KOPT-K1 (cell line): ENCODE data around the gene TEX22.

ENCODE experiments used
- H3K27ac ChIP-seq: fragments of 200-600 bp; sonication (generic); 2 replicates; pipeline ENCODE4 v1.5.1; 2016; ENCODE audit warnings: antibody characterized with exemption, mild to moderate bottlenecking, low read depth, low read length; ENCODE audit not compliant: poor library complexity, severe bottlenecking
- H3K36me3 ChIP-seq: fragments of 200-600 bp; sonication (generic); 2 replicates; pipeline ENCODE4 v1.5.1; 2017; ENCODE audit warnings: antibody characterized with exemption, mild to moderate bottlenecking, low read length, moderate library complexity; ENCODE audit not compliant: insufficient read depth
- H3K9me3 ChIP-seq: fragments of 200-600 bp; sonication (generic); 2 replicates; pipeline ENCODE4 v1.5.1; 2017; ENCODE audit warnings: antibody characterized with exemption, low read length, mild to moderate bottlenecking; ENCODE audit not compliant: insufficient read depth, poor library complexity, severe bottlenecking

Gene TEX22

DNA sequence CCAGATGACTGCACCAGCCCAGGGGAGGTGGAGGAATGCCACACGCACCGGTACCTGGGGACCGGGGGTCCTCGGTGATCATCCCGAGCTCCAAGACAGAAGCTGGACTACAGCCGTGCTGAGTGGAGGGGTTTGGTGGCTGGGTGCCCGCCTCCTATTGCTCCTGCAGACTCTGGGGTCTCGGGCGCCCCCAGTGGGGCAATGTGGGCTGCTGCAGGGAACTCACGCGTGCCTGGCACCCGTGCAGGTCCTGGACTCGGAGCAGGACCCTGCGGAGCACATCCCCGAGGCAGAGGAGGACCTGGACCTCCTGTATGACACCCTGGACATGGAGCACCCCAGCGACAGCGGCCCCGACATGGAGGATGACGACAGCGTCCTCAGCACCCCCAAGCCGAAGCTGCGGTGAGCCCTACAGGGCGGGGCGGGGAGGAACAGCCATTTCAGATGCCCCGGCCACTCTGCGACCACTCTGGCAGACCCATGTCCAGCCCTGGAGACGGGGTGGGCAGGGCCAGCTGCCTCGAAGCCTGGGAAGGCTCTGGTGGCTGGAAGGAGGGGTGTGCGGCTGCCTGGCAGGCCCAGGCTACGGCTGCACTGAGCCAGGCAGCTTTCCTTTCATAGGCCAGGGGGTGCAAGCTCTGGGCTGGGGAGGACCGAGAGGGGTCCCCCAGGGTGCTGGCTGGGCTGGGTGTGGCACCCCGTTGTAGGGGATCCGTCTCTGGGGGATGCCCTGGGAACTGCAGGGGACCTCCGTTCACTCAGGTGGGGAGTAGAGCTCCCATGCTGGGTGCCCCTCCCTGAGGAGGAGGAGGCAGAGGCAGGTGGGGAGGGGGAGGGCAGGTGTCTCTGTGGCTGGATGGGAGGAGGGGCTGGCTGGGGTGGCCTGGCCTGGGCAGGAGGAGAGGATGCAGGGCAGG is 21.6 kb upstream of the TEX22 start:
- no peaks in the 10 kb centered on the region for H3K9me3 ChIP-seq
- no peak overlapping the region for H3K27ac ChIP-seq
- no peaks in the 10 kb centered on the region for H3K36me3 ChIP-seq

DNA sequence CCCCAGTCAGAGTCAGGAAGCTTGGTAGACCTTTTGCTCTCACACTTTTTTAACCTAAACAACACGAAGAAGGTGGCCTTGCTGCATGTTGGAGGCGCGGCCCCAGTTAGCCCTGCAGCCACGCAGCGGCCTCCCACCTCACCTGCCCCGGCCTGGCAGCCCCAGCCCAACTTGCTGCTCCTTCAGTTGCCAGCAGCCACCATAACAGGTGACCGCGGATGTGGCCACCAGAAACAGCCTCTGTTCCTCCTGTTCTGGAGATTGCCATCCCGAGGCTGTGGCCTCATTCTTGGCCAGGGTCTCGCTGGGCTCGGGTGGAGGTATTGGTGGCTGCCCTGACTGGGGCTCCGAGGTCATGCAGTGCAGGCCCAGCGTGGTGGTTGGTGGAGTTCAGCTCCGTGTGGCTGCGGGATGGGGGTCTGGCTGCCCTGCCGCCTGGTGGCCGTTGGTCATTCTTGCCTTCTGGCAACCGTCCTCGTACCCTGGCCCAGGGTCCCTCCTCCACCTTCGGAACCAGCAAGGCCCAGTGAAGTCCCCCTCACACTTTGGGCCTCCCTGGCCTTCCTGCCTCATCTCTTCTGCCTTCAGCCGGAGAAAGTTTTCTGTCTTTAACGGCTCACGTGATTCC is 20.7 kb upstream of the TEX22 start:
- Histone ChIP-seq H3K9me3 (no peaks in the 10 kb centered on the region), H3K36me3 (no peaks in the 10 kb centered on the region), H3K27ac (no peak overlapping the region)

DNA sequence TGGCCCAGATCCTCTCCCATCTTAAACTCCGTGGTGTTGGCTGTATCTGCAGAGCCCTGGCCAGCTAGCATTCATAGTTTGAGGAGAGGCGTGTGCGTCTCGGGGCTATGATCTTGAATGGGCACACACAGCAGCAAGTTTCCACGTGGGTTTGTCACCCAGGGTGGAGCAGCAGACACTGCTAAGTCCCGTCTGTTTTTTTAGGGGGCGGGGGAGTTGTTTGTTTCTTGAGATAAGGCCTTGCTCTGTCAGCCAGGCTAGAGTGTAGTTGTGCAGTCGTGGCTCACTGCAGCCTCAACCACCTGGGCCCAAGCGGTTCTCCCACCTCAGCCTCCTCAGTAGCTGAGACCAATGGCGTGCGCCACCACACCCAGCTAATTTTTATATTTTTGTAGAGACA is 20.1 kb upstream of the TEX22 start:
- no peak overlapping the region for H3K27ac ChIP-seq
- H3K36me3 ChIP-seq: no peaks in the 10 kb centered on the region
- no peaks in the 10 kb centered on the region for H3K9me3 ChIP-seq

DNA sequence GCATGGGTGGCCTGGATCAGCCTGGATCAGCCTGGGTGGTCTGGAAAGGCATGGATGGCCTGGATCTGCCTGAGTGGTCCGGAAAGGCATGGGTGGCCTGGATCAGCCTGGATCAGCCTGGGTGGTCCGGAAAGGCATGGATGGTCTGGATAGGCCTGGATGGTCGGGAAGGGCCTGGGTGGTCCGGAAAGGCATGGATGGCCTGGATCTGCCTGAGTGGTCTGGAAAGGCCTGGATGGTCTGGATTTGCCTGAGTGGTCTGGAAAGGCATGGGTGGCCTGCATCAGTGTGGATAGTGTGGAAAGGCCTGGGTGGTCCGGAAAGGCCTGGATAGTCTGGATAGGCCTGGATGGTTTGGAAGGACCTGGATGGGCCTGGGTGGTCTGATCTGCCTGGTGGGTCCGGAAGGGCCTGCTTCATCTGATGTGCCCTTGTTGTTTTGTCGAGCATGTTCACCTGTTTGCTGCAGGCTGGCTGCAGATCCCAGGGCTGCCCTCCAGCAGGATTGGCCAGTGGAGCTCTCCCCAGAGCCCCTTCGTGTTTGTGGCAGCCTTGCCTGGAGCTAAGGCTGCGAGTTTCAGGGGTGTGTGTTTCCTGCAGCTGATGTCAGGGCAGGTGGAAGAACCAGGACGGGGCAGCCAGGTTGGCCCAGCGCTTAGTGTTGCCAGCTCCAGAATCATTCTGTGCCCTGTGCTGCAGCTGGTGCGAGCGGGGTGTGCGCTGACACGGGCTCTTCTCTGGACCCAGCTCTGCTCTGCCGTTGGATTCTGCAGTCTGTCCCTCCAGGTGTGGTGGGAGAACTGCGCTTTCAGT is 19.3 kb upstream of the TEX22 start:
- no peaks in the 10 kb centered on the region for H3K36me3 ChIP-seq
- no peaks in the 10 kb centered on the region for H3K9me3 ChIP-seq
- no peak overlapping the region for H3K27ac ChIP-seq

DNA sequence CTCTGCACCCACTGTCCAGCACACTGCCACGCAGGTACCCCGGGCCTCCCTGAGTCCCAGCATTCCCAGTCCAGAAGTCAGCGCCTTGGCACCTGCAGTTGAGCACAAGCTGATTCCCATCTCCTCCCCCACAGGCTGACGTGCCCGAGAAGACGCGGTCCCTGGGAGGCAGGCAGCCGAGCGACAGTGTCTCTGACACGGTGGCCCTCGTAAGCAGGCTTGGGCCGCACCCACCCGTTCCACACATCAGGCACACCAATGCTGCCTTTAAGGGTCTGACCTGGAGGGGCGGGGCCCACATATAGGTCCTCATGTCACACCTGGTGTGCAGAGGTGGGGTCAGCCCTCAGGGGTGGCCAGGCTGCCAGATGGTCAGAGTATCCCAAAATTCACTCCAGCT is 18.4 kb upstream of the TEX22 start:
- no peaks in the 10 kb centered on the region for H3K9me3 ChIP-seq
- no peak overlapping the region for H3K27ac ChIP-seq

DNA sequence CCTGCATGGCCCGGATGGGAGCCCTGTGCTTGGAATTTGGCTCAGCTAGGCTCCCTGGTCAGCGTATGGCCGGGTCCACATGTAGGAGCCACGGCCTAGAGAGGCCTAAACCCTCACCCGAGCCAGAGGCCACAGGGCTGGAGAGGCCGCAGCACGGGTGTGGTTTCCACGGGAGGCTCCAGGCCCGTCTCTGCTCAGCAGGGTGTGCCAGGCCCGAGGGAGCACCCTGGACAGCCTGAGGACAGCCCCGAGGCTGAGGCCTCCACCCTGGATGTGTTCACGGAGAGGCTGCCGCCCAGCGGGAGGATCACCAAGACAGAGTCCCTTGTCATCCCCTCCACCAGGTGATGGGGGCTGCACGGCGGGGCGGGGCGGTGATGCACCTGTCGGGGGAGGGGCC is 17.6 kb upstream of the TEX22 start:
- no peaks in the 10 kb centered on the region for H3K9me3 ChIP-seq
- H3K36me3 ChIP-seq: peaks cover 7% of the 10 kb centered on the region; the same call in 1 of the 2 replicates

More for the DNA sequence above, 18.4 kb upstream of the TEX22 start:
- H3K36me3 ChIP-seq: peaks cover 7% of the 10 kb centered on the region; the same call in 1 of the 2 replicates

DNA sequence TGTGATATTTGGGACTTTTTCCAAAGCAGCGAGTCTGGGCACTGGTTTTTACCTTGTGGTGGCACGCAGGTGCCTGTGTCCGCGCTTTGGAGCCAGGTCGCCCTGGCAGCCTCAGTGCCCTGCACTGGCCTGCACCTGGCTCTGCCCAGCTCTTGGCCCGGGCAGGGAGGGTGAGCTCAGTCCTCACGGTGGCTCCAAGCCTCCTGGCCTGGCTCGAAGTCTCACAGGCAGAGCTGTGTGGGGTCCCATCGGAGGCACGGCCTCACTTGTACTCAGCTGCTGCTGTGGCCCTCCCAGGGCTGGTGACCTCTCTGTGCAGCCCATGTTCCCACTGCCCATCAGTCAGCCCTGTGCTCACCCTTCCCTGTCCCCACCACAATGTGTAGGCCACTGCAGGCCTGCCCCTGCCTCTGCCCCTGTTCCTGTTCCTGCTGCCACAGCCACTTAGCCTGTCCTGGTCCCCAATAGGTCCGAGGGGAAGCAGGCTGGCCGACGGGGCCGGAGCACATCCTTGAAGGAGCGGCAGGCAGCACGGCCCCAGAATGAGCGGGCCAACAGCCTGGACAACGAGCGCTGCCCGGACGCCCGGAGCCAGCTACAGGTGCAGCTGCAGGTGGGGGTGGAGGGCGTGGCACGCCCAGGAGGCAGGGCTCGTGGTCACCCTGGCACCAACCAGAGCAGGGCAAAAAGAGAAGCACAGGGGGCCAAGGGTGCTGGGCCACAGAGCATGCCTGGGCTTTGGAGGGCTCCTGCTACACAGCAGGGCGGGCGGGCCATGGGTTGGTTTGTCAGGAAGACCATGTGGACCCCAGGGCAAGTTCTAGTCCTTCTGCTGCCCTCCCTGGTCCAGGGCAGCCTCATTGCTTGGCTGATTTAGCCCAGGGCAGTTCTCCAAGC is 16.6 kb upstream of the TEX22 start:
- Histone ChIP-seq H3K9me3 (no peaks in the 10 kb centered on the region), H3K27ac (no peak overlapping the region), H3K36me3 (peaks cover 7% of the 10 kb centered on the region; the same call in 1 of the 2 replicates)

More for the DNA sequence above, 17.6 kb upstream of the TEX22 start:
- no peak overlapping the region for H3K27ac ChIP-seq

DNA sequence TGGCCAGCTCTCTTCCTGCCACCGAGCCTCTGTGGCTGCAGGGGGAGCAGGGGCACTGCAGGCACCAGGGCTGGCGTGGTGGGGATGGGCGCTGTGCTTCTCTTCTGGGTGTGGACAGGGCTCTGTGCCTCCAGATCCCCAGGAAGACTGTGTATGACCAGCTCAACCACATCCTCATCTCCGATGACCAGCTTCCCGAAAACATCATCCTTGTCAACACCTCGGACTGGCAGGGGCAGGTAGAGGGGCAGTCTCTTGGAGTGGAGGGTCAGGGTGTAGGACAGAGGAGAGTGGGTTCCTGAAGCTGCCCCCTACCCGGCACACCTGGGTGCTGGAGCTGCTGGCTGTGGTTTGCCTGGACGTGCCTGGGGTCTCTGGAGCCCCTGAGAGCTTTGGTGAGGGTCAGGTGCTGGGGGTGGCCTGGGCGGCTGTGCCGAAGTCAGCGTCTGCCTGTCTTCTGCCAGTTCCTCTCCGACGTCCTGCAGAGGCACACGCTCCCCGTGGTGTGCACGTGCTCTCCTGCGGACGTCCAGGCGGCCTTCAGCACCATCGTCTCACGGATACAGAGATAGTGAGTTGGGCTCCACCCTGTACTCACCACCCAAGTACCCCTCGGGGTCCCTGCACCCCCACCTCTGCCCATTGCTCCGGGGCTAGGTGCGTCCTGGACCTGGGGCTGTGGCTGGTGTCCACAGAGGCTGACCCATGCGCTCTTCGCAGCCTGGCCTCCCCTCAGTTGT is 15.8 kb upstream of the TEX22 start:
- no peaks in the 10 kb centered on the region for H3K9me3 ChIP-seq
- peaks cover 7% of the 10 kb centered on the region; the same call in 1 of the 2 replicates for H3K36me3 ChIP-seq
- H3K27ac ChIP-seq: no peak overlapping the region

DNA sequence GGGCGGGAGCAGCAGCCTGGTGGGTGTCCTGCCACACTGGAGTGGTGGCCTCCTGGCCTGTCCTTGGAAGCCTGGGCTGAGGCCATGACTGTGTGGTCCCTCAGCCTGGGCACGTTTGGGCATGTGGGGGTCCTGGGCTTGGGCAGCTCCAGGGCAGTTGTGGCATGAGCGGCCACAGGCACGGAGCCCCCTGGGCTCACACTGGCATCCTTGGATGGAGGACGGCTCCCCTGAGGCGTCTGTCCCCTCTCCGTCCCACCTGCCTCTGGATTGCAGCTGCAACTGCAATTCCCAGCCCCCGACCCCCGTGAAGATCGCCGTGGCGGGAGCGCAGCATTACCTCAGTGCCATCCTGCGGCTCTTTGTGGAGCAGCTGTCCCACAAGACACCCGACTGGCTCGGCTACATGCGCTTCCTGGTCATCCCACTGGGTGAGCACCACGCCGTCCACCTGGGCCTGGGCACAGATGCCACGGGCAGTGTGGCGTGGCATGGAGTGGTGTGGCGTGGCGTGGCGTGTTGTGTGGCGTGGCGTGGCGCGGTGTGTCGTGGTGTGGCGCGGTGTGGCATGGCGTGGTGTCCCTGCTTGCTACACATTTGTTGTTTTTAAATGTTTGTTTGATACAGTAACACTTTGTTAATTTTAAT is 15.1 kb upstream of the TEX22 start:
- Histone ChIP-seq H3K27ac (no peak overlapping the region), H3K9me3 (no peaks in the 10 kb centered on the region), H3K36me3 (peaks cover 7% of the 10 kb centered on the region; the same call in 1 of the 2 replicates)

DNA sequence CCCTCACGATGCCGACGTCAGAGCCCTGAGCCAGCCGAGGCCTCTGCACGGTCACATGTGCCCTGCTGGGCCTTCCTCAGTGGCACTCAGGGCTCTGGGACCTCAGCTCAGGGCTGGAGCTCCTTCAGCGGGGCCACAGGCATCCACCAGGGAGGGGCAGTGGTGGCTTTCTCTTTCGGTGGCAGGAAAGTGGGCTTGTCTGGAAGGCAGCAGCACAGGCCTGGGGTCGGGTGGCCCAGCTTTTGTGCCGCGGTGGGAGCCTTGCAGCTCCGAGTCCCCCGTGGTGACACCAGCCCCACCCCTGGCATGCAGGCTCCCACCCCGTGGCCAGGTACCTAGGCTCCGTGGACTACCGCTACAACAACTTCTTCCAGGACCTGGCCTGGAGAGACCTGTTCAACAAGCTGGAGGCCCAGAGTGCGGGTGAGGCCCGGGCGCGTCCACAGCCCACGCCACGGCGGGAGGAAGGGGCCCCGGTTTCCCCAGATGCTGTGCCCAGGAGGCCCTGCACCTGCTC is 14.2 kb upstream of the TEX22 start:
- peaks cover 7% of the 10 kb centered on the region; the same call in 1 of the 2 replicates for H3K36me3 ChIP-seq
- no peak overlapping the region for H3K27ac ChIP-seq
- no peaks in the 10 kb centered on the region for H3K9me3 ChIP-seq

DNA sequence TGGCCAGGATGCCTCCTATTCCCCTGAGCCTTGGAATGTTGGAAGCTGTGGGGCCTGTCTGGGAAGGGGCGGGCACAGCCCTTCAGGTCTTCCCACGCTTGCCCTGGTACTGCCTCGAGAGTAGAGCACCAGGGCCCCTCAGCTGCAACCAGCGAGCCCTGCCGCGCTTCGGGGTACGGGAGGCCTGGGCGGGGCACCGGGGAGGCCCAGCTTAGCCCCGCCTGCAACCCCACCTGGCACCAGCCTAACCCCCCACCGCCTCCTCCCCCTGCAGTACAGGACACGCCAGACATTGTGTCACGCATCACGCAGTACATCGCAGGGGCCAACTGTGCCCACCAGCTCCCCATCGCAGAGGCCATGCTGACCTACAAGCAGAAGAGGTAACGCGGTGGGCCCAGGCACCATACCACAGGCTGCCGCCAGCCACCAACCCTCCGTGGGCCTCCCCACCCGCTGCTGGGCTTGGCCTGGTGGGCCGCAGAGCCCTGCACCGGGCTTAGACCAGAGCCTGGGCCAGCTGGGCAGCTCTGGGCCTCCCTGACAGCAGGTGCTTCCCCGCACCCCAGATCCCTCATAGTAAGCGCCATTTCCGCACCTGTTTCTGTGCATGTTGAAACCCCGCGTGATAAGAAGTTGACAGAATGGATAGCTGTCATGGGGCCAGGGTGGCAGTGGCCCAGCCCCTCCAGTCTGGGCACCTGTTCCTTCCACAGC is 13.6 kb upstream of the TEX22 start:
- H3K36me3 ChIP-seq: peaks cover 7% of the 10 kb centered on the region; the same call in 1 of the 2 replicates

DNA sequence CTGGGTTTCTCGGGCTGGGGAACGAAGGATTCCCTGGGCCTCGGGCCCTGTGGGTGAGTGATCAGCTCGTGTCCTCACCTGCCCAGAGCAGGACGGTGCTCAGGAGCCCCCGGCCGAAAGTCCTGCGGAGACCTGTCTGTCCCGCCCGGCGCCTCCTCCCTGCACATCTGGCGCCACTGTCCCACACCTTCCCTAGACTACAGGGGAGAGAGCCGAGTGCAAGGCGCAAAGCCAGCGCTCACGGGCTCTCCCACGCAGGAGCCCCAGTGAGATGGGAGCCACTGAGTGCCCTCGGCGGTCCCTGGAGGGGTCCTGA is 13.1 kb upstream of the TEX22 start:
- Histone ChIP-seq H3K36me3 (peaks cover 7% of the 10 kb centered on the region; the same call in 1 of the 2 replicates), H3K9me3 (no peaks in the 10 kb centered on the region), H3K27ac (no peak overlapping the region)

More for the DNA sequence above, 13.6 kb upstream of the TEX22 start:
- Histone ChIP-seq H3K9me3 (no peaks in the 10 kb centered on the region), H3K27ac (no peak overlapping the region)
